H1 (cell line): ENCODE results near the gene FAIM2.

ENCODE experiments used
- EZH2 ChIP-seq: fragments of 200-600 bp; sonication (generic); IDR thresholded peaks from 2 replicates; pipeline ENCODE4 v1.7.1; 2012; ENCODE audit warnings: low read depth, mild to moderate bottlenecking, moderate library complexity, low read length, inconsistent platforms; ENCODE audit not compliant: severe bottlenecking
- NRF1 ChIP-seq: IDR thresholded peaks from 2 replicates; pipeline ENCODE4 v1.6.1; 2011; ENCODE audit warnings: mild to moderate bottlenecking, low read depth, low read length, improper control_type of control experiment
- POLR2AphosphoS5 ChIP-seq: IDR thresholded peaks from 2 replicates; pipeline ENCODE4 v1.6.1; 2011; ENCODE audit warnings: low read depth, low read length
- RNF2 ChIP-seq: fragments of 200-900, 300-1000 bp; sonication (generic); IDR thresholded peaks from 2 replicates; pipeline ENCODE4 v1.7.1; 2016; ENCODE audit warnings: borderline replicate concordance, low read depth, mild to moderate bottlenecking, antibody characterized with exemption, low read length; ENCODE audit not compliant: poor library complexity, severe bottlenecking; ENCODE audit errors: missing control alignments
- SAP30 ChIP-seq: fragments of 300-600 bp; sonication (generic); IDR thresholded peaks from 2 replicates; pipeline ENCODE4 v1.7.1; 2012; ENCODE audit warnings: low read length, moderate library complexity, mild to moderate bottlenecking, inconsistent platforms; ENCODE audit not compliant: insufficient read depth, insufficient replicate concordance
- TCF12 ChIP-seq: IDR thresholded peaks from 2 replicates; pipeline ENCODE4 v1.6.1; 2011; ENCODE audit warnings: low read depth, mild to moderate bottlenecking, low read length
- TF ChIP-seq, protein P1 (sequence below): IDR thresholded peaks from 2 replicates; pipeline ENCODE4 v1.6.1; 2012; ENCODE audit warnings: low read length, inconsistent platforms
- TF ChIP-seq, protein P2 (sequence below), 3 experiments: IDR thresholded peaks; 1 replicate in 2 of 3; 2 replicates in 1 of 3; pipeline versions ENCODE4 v1.5.1 to v1.6.1; 2011; ENCODE audit warnings: low read length in 3 of 3, mild to moderate bottlenecking in 3 of 3, inconsistent platforms in 2 of 3, low read depth in 1 of 3, moderate library complexity in 1 of 3; ENCODE audit not compliant: insufficient read depth in 1 of 3; ENCODE audit errors: control extremely low read depth in 1 of 3

DNA sequence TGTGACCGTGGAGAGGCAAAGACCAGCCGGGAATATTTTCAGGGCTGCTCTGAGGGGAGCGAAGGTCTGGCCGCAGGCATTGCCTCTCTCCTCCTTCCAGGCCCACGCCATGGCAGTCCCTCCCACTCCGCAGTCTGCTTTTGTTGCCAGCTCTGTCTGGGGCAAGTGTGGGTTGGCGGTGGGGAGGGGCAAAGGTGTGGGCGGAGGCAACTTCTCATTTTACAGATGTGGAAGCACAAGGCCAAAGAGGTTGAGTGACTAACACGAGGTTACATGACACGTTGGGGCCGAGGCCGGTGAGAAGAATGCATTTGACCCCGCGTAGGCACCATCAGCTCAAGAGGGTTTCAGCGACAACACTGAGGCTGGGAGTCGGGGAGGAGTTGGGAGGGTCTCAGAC lies 6.1 kb upstream of the FAIM2 start:
- no peak for TF ChIP-seq TCF12
- TF ChIP-seq, protein P1, sequence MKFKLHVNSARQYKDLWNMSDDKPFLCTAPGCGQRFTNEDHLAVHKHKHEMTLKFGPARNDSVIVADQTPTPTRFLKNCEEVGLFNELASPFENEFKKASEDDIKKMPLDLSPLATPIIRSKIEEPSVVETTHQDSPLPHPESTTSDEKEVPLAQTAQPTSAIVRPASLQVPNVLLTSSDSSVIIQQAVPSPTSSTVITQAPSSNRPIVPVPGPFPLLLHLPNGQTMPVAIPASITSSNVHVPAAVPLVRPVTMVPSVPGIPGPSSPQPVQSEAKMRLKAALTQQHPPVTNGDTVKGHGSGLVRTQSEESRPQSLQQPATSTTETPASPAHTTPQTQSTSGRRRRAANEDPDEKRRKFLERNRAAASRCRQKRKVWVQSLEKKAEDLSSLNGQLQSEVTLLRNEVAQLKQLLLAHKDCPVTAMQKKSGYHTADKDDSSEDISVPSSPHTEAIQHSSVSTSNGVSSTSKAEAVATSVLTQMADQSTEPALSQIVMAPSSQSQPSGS, result no peak
- TF ChIP-seq, protein P2, sequence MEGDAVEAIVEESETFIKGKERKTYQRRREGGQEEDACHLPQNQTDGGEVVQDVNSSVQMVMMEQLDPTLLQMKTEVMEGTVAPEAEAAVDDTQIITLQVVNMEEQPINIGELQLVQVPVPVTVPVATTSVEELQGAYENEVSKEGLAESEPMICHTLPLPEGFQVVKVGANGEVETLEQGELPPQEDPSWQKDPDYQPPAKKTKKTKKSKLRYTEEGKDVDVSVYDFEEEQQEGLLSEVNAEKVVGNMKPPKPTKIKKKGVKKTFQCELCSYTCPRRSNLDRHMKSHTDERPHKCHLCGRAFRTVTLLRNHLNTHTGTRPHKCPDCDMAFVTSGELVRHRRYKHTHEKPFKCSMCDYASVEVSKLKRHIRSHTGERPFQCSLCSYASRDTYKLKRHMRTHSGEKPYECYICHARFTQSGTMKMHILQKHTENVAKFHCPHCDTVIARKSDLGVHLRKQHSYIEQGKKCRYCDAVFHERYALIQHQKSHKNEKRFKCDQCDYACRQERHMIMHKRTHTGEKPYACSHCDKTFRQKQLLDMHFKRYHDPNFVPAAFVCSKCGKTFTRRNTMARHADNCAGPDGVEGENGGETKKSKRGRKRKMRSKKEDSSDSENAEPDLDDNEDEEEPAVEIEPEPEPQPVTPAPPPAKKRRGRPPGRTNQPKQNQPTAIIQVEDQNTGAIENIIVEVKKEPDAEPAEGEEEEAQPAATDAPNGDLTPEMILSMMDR (IDR thresholded peaks at IDR 0.05; ENCODE audit: control extremely low read depth in 1 of 3, insufficient read depth in 1 of 3, low read depth in 1 of 3, low read length in 3 of 3), result no peak
- TF ChIP-seq EZH2, result no peak
- TF ChIP-seq RNF2, result no peak
- TF ChIP-seq NRF1, result no peak
- no peak for TF ChIP-seq SAP30
- TF ChIP-seq POLR2AphosphoS5, result no peak
